Mammary epithelial cell (primary cell): ENCODE measurements around the gene MB21D2.

Experiments
- EZH2 ChIP-seq: IDR thresholded peaks from 2 replicates; pipeline ENCODE4 v1.6.1; 2012; ENCODE audit warnings: low read length, inconsistent platforms, borderline replicate concordance
- TF ChIP-seq, protein P1 (sequence below), 2 donors: IDR thresholded peaks in 1 of 2; conservative IDR thresholded peaks in 1 of 2; 2 replicates each; pipeline ENCODE4 v1.5.1; 2011 to 2012; ENCODE audit warnings: inconsistent platforms in 2 of 2, low read length in 2 of 2, mild to moderate bottlenecking in 2 of 2, control low read depth in 1 of 2, low read depth in 1 of 2; ENCODE audit not compliant: insufficient read depth in 1 of 2; ENCODE audit errors: extremely low read depth in 1 of 2

- TF ChIP-seq, protein P1, sequence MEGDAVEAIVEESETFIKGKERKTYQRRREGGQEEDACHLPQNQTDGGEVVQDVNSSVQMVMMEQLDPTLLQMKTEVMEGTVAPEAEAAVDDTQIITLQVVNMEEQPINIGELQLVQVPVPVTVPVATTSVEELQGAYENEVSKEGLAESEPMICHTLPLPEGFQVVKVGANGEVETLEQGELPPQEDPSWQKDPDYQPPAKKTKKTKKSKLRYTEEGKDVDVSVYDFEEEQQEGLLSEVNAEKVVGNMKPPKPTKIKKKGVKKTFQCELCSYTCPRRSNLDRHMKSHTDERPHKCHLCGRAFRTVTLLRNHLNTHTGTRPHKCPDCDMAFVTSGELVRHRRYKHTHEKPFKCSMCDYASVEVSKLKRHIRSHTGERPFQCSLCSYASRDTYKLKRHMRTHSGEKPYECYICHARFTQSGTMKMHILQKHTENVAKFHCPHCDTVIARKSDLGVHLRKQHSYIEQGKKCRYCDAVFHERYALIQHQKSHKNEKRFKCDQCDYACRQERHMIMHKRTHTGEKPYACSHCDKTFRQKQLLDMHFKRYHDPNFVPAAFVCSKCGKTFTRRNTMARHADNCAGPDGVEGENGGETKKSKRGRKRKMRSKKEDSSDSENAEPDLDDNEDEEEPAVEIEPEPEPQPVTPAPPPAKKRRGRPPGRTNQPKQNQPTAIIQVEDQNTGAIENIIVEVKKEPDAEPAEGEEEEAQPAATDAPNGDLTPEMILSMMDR (conservative IDR thresholded peaks at IDR 0.05 in 1 of 2, IDR thresholded peaks at IDR 0.05 in 1 of 2; ENCODE audit: extremely low read depth in 1 of 2, insufficient read depth in 1 of 2, low read depth in 1 of 2, low read length in 2 of 2), result no peak
- TF ChIP-seq EZH2, result no peak
Observed at GRCh38 chr3:192888190-192888589, 29.5 kb downstream of the MB21D2 start.
